HG03565 (cell line): Measurements from ENCODE around the gene LANCL1.

Source experiments
- ATAC-seq: cut with Tn5 transposase; IDR thresholded peaks from one replicate; pipeline ENCODE4 v1.9.1; 2021; ENCODE audit warnings: mild to moderate bottlenecking, moderate library complexity; ENCODE audit not compliant: unreplicated experiment

Gene LANCL1, protein sequence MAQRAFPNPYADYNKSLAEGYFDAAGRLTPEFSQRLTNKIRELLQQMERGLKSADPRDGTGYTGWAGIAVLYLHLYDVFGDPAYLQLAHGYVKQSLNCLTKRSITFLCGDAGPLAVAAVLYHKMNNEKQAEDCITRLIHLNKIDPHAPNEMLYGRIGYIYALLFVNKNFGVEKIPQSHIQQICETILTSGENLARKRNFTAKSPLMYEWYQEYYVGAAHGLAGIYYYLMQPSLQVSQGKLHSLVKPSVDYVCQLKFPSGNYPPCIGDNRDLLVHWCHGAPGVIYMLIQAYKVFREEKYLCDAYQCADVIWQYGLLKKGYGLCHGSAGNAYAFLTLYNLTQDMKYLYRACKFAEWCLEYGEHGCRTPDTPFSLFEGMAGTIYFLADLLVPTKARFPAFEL

DNA sequence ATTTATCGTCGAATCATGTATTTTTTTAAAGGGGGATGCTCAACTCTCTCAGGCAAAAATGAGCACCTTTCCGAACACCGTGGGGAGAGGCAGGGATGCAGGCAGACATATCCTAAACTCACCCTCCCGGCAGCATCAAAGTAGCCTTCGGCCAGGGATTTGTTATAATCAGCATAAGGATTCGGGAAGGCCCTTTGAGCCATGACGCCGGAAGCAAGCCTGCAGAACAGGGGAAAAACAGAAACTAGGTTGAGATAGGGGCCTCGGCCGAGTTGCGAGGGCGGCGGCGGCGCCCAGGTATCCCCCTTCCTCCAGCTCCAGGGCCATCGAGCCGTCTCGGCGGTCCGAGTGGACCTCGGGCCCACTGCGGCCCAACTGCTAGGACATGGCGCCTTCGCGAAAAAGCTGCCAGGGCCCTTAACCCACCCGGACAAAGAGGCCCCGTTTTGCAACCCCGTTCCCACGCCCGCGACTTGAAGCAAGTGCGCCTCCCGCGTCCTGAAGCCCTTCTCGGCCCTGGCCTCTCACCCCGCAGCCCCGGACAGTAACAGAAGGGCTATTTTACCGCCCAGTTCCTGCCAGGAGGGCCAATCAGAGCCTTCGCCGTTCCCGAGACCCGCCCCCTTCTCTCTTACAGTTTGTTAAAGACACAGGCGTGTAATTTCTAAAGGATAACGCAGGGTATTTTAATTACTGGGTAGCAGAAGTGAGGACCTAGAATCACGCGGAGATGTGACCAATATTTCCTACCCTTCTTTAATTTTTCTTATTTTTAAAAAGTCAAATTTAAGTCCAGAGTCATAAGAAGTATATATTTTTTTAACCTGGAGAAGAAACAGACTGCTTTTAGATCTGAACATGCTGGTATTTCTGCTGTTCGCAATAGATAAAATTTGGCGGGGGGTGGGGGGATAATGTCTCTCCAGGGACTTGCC lies at the start of gene LANCL1:
Gene LANCL1, minus strand, starts transcription at position 566 of the 935 bp plus-strand sequence. Its CDS starts 363 bp downstream, at position 203.
- ATAC-seq: peak; percentile 100

DNA sequence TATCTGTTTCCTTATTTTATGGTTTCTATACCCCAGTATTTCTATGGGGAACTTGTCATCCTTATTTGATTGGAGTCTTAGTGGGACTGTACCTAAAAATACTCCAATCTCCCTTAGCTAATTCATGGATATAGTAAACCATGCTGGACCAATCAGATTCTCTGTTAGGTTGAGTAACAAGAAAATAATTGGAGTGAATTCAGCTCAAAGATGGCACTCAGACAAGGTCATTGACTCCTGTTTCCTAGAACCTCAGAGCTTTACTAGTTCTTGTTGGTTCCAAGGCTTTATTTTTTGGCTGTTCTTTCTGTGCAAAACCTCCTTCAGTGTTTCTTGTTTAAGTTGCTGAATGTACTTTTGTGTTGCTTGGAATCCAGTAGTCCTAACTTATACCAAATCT lies 48.0 kb upstream of the LANCL1 start:
- ATAC-seq: no peak

DNA sequence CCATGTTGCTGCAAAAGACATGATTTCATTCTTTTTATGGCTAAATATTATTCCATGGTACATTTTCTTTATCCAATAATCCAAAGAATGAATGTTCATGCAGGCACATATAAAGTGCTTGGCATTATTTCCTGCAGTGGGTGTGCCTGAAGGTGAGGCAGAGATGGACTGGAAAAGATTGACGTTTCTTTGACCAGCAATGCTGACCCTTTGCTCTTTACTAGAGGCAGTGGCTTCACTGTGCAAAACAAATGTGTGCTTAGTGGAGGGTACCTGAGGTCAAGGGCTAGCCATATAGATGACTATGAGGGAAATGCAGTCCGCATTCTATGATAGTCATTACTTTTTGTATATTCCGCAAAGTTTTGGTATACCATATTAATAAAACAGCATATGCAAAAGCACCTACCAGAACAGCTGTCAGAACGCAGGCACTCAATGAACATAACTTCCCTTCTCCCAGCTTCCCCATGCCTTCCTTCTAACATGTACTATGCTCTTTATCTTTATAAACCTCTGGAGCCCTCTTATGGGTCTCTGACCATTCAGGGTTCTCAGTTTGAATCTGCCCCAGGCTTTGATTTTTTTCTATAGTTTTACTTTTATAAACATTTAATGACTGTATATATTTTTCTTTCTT lies 47.2 kb upstream of the LANCL1 start:
- ATAC-seq: no peak

DNA sequence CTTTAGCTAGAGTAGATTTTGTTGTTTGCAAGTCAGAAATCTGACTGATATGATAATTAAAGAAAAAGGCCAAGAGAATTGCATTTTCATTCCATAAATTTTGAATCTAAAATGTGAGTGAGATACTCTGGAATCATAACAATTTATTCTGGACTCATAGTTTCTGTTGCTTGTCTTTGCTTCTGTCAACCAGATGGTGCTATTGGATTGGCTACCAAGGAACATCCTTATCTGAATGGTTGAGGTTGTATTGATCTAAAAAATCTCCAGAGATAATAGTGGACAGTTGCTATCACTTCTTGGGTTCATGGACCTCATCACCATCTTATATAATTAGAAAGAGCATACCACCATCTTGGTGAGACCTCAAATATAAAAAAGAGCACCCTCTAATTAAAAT lies 45.8 kb upstream of the LANCL1 start:
- ATAC-seq: no peak

DNA sequence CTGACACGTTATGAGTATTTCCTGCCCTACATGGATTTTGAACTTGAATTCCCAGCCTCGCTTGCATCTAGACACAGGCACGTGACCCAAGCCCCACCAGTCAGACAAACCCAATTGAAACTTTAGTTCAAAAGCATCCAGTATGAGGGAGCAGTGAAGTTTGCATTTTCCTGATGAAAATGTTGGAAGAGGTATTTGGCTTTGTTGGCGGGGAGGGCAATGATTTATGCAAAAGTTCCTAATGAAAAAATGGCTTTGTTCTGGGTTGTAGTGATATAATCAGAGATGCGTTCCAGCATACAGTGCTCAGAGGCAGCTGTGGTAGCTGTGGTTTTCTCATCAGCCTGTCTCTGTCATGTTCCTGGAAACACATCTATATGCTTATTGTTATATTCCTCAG lies 43.0 kb upstream of the LANCL1 start:
- ATAC-seq: no peak

DNA sequence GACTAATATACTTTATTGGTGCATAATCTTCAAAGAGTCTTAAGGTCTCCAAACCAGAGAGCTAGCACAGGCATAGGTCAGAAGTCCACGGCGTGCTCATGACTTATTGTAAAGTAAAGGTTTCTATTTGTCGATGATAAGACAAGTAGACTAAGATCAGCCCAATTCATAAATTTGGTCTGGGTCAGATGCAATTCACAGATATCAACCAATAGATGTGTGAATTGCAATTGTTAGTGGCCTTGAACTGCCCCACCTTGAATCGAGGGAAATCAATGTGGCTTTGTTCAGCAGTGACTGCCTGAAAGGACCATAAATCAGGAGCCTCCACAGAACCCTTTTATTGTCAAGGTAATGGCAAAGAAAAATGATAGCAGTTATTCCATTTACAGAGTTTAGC lies 40.7 kb upstream of the LANCL1 start:
- ATAC-seq: no peak

DNA sequence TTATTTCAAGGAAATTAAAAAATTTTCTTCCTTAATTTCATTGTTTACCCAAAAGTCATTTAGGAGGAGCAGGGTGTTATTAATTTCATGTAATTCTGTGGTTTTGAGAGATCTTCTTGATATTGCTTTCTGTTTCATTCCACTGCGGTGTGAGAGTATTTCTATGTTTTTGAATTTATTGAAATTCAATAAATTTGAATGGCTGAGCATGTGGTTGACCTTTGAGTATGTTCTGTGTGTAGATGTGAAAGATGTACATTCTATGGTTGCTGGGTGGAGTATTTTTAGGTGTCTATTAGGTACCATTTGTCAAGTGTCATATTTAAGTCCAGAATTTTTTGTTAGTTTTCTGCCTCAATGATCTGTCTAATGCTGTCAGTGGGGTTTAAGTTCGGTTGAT lies 39.4 kb upstream of the LANCL1 start:
- ATAC-seq: no peak

DNA sequence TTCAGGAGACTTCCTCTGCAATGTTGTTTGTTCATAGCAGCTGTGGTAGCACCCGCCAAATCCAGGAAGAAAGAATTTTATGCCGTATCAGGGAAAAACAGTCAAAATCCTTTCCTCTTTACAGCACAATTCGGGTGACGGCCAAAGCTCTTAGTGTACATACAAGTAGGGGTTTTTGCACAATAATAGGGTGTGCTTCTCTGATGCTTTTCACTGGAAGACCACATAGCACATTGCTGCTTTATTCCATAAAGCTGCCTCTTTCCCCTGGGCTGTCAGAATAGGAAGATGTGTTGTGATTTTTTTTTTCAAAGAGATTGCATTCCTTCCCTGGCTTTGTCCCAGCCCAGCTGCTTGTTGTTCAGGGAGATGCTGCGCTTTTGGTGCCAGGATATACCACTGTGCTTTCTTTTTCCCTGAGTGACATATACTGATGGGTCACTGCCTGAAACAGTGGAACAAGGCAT lies 27.2 kb upstream of the LANCL1 start:
- no peak for ATAC-seq

DNA sequence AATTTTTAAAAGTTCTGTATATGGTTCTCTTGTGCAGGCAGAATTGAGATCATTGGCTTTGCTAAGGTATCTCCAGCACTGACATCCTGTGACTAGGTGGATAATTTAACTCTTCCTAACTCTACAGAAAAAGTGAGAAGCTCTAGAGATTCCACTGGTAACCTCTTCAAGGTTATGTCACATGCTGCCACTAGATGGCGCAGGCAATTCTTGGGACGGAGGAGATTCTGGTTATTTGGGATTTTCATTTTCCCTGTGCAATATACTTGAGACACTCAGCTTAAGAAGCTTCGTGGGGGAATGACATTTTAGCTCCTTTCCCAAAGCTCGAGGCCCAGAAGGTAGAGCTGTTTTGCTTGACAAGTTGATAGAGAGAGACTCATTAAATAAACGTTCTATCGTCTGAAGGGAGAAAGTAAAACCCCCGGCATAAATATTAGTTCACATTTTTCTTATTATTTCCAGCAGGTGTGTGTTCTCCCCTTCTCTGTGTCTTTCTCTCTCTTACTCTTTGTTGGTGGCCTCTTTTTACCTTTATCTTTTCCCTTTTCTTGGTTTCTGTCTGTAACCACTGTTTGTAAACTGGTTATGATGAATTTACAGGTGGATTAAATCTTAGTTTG lies 26.6 kb upstream of the LANCL1 start:
- ATAC-seq: peak; percentile 95

DNA sequence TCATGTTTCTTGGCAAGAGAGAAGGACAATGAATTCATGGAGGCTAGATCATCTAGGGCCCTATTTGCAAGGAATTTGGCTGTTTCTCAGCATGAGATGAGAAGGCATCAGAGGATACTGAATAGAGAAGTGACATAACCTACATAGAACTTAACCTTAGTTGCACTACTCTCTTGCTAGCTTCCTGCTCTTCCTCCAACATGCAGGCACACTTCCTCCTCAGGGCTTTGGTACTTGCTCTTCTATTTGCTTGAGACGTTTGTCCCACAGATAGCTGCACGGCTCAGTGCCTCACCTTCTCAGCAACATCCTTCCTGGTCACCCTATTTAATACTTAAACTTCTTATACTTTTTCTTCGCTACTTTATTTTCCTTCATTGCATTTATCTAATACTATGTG lies 20.0 kb upstream of the LANCL1 start:
- ATAC-seq: peak; percentile 81

DNA sequence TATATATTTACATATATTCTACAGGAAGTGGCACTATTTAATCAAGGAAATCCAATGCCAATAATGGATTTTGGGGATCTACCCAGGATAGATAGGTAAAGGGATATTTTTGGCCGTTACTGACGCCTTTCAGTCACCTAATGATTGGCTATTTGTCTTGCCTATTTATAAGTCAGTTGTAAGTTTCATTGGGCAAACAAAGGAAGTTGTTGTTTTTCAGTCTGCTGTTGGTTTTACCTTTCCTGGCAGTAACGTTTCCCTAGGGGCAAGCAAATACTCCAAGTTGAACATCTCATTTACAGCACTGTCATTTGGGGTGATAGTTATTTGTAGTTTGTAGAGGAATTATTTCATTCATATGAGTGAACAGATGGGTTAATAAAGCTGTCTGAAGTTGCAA lies 17.0 kb upstream of the LANCL1 start:
- ATAC-seq: no peak

DNA sequence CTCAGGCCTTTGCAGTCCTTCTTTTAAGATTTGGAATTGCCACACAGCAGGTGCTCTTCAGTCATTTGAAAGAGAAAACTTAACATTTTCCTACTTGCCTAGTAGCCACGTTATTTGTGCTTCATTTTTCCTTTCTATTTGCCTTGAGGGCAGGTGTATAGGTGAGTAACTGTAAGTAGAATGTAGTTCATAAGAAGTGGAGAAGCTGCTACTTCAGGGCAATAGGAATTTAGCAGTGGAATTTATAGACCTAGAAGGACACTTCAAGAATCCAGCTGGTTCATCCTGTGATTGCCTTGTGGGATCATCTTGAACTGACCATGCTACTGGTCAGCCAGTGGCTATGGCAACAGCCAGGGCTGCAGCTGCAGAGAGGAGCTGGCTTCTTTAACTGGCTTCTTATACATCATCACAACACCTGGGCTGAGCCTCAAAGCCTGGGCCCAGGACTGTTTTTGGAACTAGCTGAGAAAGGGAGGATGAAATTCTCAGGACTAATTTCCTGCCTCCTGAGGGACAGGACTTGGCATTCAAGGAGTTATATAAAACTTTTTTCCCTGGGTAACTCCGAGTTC lies 5.1 kb upstream of the LANCL1 start:
- ATAC-seq: no peak

DNA sequence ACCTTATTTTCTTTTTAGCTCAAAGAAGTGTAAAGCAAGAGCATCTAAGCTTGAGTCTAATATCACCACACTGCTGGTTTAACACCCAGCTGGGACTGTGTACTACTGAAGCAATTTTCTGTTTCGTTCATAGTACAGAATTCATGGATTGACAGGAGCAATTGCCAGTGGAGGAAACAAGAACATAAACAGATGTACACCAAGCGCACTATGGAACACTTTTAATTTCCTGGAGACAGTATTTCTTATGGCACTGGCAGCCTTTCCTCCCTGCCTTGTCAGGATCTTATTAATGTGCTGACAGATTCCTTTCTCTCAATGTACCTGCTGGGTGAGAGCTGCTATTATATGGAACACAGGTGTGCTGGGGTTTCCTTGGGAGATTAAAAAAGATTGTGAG lies 4.2 kb upstream of the LANCL1 start:
- no peak for ATAC-seq

DNA sequence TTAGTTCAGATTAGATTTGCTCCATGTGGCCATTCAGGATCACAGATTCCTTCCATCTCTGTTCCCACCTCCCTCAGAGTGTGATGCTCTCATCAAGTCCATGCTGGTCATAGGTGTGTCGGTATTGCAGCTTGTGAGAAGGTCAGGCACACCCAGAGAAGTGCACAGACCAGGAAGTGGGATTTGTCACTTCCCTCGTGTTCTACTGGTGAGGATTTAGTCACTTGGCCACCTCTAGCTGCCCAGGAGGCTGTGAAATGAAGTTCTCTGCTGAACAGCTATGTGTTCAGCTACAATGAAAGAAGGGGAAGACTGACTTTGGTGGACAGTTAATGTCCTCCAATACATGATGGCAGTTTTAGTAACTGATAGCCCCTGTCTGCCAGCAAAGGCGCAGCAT lies 3.5 kb upstream of the LANCL1 start:
- no peak for ATAC-seq

DNA sequence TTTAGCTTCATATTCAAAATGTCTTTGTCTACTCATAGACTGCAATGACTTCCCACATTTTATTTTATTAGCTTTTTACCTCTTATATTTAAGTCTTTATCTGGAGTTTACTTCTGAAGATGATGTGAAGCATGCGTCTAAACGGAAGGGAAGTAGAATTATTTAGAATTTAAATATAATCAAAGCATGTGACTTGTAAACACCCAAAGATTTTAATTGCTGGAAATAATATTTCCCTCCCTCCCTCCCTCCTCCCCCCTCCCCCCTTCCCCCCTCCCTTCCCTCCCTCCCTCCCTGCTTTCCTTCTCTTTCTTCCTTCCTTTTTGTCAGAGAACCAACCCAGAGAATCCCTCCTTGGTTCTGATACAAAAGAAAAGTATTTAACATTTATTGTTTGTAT lies 2.1 kb upstream of the LANCL1 start:
- no peak for ATAC-seq

DNA sequence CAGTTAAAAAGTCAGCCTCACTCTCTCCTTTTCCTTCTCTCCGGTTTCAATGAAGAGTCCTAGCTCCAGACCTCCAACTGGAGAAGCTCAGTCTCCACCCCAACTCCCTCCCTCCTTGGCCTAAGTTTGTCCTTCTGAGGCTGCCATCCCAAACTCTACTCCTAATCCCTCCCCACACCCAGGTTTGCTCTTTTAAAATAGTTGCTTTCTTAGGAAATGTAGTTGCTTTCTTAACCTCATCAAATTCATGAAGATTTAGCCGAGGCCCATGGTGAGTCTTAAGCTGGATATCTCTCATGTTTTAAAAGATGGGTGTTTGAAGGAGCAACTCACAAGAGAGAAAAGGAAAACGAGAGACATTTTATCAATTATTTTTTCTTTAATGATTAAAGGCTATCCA lies 937 bp upstream of the LANCL1 start:
- ATAC-seq: no peak

DNA sequence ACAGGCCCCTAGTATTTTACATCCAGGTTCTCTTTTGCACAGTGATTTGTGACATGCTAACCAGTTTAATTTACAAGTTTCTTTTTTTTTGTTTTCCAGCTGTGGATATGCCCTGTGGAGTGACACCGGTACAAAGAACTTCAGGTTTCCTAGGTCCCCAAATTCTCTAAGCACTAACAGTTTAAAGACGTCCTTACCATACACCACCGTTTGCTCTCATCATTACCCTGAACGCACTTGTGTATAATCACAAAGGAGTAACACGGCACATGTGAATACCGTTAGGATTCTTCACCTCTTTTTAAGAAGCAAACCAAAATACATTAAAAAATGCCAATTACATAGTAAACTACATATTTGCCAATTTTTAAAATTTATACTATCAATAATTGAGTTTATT lies 853 bp downstream of the LANCL1 start:
- ATAC-seq: no peak

DNA sequence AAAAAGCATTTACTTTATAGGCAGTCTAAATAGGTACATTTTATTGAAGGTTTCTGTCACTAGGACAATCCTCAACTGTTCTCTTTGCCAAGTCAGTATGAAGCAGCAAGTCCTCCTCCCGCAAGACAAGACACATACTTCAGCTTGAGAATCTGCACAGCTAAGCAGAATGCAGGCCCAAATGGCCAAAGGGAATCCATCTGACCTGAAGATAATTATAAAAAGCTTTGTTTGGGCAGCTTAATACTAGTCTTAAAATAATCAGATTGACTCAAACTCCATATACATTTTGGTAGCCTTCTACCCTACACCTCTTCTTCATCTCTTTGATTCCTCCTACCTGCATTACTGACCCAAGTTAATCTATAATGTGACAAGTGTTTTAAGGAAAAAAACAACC lies 1.8 kb downstream of the LANCL1 start:
- no peak for ATAC-seq

DNA sequence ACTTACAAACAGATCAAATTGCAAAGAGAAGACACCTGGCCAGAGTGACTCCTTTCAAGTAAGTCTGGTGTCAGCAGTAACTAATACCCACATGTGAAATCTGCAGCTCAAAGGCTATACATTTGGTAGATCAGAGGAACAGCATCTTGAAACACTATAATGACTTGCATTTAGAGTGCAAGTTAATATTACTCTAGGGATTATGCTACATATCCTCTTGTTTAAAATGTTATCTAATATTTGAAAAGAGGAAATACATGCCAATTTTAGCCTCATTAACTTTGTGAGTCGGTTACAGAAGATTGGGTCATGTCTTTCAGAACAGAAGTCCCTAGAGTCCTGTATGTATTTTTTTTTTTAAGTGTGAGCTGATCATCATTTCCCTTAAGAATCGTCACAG lies 15.2 kb downstream of the LANCL1 start:
- ATAC-seq: peak; percentile 41
